ENCODE data around the gene ALKBH5.

DNA sequence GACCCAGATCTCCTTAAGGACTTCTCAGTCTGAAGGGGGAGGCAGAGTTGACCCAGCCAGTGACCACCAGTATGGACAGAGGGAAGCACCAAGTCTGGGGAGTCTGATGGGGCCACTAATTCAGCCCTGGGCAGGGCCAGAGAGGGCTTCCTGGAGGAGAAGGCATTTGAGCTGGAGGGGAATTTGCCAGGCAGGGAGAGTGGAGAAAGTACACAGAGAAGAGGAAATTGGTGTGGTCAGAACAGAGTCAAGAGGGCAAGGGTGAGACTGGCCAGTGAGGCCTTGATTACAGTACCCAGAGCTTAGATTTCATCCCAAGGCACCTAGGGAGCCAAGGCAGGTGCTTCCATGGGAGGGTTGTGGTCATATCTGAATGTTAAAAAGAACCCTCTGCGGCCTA is 38.8 kb upstream of the ALKBH5 start:
- TF ChIP-seq, protein P1, sequence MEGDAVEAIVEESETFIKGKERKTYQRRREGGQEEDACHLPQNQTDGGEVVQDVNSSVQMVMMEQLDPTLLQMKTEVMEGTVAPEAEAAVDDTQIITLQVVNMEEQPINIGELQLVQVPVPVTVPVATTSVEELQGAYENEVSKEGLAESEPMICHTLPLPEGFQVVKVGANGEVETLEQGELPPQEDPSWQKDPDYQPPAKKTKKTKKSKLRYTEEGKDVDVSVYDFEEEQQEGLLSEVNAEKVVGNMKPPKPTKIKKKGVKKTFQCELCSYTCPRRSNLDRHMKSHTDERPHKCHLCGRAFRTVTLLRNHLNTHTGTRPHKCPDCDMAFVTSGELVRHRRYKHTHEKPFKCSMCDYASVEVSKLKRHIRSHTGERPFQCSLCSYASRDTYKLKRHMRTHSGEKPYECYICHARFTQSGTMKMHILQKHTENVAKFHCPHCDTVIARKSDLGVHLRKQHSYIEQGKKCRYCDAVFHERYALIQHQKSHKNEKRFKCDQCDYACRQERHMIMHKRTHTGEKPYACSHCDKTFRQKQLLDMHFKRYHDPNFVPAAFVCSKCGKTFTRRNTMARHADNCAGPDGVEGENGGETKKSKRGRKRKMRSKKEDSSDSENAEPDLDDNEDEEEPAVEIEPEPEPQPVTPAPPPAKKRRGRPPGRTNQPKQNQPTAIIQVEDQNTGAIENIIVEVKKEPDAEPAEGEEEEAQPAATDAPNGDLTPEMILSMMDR (IDR thresholded peaks at IDR 0.05), result no peak
- TF ChIP-seq POLR2A (IDR thresholded peaks at IDR 0.05), result no peak

Measured in tibial nerve (tissue), 3 donors.